ENCODE measurements around the gene SPAG4.

Gene SPAG4

GRCh38 chr20:35625584-35626385 lies 10.2 kb downstream of the SPAG4 start:
- Histone ChIP-seq H3K9ac (ENCODE audit: low read length) (no peak overlapping the region), H3K36me3 (replicated peaks; ENCODE audit: insufficient read depth, low read length) (no peaks in the 10 kb centered on the region), H3K27me3 (replicated peaks; ENCODE audit: insufficient read depth, low read length) (no peaks in the 10 kb centered on the region), H3K4me1 (ENCODE audit: low read length) (no peaks in the 10 kb centered on the region), H4K20me1 (ENCODE audit: insufficient read depth, low read length) (no peaks in the 10 kb centered on the region), H3K4me3 (ENCODE audit: low read length) (no peak overlapping the region), H3K27ac (ENCODE audit: low read length) (no peak overlapping the region), H2AFZ (ENCODE audit: low read length) (no peak overlapping the region), H3F3A (ENCODE audit: insufficient read depth, low read length) (no peaks in the 10 kb centered on the region), H3K9me2 (replicated peaks; ENCODE audit: insufficient read depth, low read length) (no peaks in the 10 kb centered on the region), H3K79me2 (ENCODE audit: low read length) (no peaks in the 10 kb centered on the region), H3K9me3 (replicated peaks; ENCODE audit: insufficient read depth, low read length) (no peaks in the 10 kb centered on the region), H3K4me2 (ENCODE audit: low read depth, low read length) (no peak overlapping the region)
- no peak for TF ChIP-seq CTCF (IDR thresholded peaks at IDR 0.05; ENCODE audit: low read length)
- TF ChIP-seq EZH2 (optimal IDR thresholded peaks at IDR 0.05; ENCODE audit: low read depth, low read length), result no peak
- TF ChIP-seq EZH2phosphoT487 (IDR thresholded peaks at IDR 0.05; ENCODE audit: low read length), result no peak
- no peak for DNase-seq

GRCh38 chr20:35626386-35627001 lies 10.9 kb downstream of the SPAG4 start:
- H3K36me3 ChIP-seq (replicated peaks; ENCODE audit: insufficient read depth, low read length), result no peaks in the 10 kb centered on the region

GRCh38 chr20:35627121-35627520 lies 11.5 kb downstream of the SPAG4 start:
- Histone ChIP-seq H3K9me2 (replicated peaks; ENCODE audit: insufficient read depth, low read length) (no peaks in the 10 kb centered on the region), H3K4me3 (ENCODE audit: low read length) (no peak overlapping the region), H3K9ac (ENCODE audit: low read length) (no peak overlapping the region), H3K27ac (ENCODE audit: low read length) (no peak overlapping the region), H3K36me3 (replicated peaks; ENCODE audit: insufficient read depth, low read length) (no peaks in the 10 kb centered on the region), H3K4me2 (ENCODE audit: low read depth, low read length) (no peak overlapping the region), H3F3A (ENCODE audit: insufficient read depth, low read length) (no peaks in the 10 kb centered on the region), H3K4me1 (ENCODE audit: low read length) (no peaks in the 10 kb centered on the region), H2AFZ (ENCODE audit: low read length) (no peak overlapping the region), H3K79me2 (ENCODE audit: low read length) (no peaks in the 10 kb centered on the region), H3K9me3 (replicated peaks; ENCODE audit: insufficient read depth, low read length) (no peaks in the 10 kb centered on the region), H3K27me3 (replicated peaks; ENCODE audit: insufficient read depth, low read length) (no peaks in the 10 kb centered on the region), H4K20me1 (ENCODE audit: insufficient read depth, low read length) (no peaks in the 10 kb centered on the region)
- no peak for TF ChIP-seq EZH2phosphoT487 (IDR thresholded peaks at IDR 0.05; ENCODE audit: low read length)
- TF ChIP-seq CTCF (IDR thresholded peaks at IDR 0.05; ENCODE audit: low read length), result no peak
- TF ChIP-seq EZH2 (optimal IDR thresholded peaks at IDR 0.05; ENCODE audit: low read depth, low read length), result no peak
- DNase-seq, result no peak

More at GRCh38 chr20:35626386-35627001, 10.9 kb downstream of the SPAG4 start:
- Histone ChIP-seq H4K20me1 (ENCODE audit: insufficient read depth, low read length) (no peaks in the 10 kb centered on the region), H3K9me2 (replicated peaks; ENCODE audit: insufficient read depth, low read length) (no peaks in the 10 kb centered on the region), H3K9ac (ENCODE audit: low read length) (no peak overlapping the region), H3K27ac (ENCODE audit: low read length) (no peak overlapping the region), H3F3A (ENCODE audit: insufficient read depth, low read length) (no peaks in the 10 kb centered on the region), H3K27me3 (replicated peaks; ENCODE audit: insufficient read depth, low read length) (no peaks in the 10 kb centered on the region), H2AFZ (ENCODE audit: low read length) (no peak overlapping the region), H3K9me3 (replicated peaks; ENCODE audit: insufficient read depth, low read length) (no peaks in the 10 kb centered on the region), H3K4me2 (ENCODE audit: low read depth, low read length) (no peak overlapping the region), H3K79me2 (ENCODE audit: low read length) (no peaks in the 10 kb centered on the region), H3K4me1 (ENCODE audit: low read length) (no peaks in the 10 kb centered on the region), H3K4me3 (ENCODE audit: low read length) (no peak overlapping the region)
- DNase-seq, result no peak
- TF ChIP-seq EZH2 (optimal IDR thresholded peaks at IDR 0.05; ENCODE audit: low read depth, low read length), result no peak
- TF ChIP-seq EZH2phosphoT487 (IDR thresholded peaks at IDR 0.05; ENCODE audit: low read length), result no peak
- no peak for TF ChIP-seq CTCF (IDR thresholded peaks at IDR 0.05; ENCODE audit: low read length)
